ENCODE measurements around the gene MAST4. TPM values are rescaled to one million over a fixed set of nuclear protein-coding genes. Genes with fewer than 3 reads are reported as not detected.

Gene MAST4
- total and polyA plus RNA-seq, 2 of the 8 experiments (the other 6 are each of a cell fraction or from before 2014, with no cell fraction given) = 1.5 to 2.6 TPM

- no peak for TF ChIP-seq CHD7 (IDR thresholded peaks at IDR 0.05; ENCODE audit: insufficient replicate concordance, low read length)
- TF ChIP-seq TCF12 (IDR thresholded peaks at IDR 0.05; ENCODE audit: low read depth, low read length) = no peak
- no peak for TF ChIP-seq NANOG (IDR thresholded peaks at IDR 0.05; ENCODE audit: insufficient read depth, low read depth, low read length, poor library complexity, severe bottlenecking)
- no peak for TF ChIP-seq ATF2 (IDR thresholded peaks at IDR 0.05; ENCODE audit: low read length)
- TF ChIP-seq RAD21 (IDR thresholded peaks at IDR 0.05 in 1 of 2, conservative IDR thresholded peaks at IDR 0.05 in 1 of 2; ENCODE audit: low read depth in 2 of 2, low read length in 2 of 2) = no peak
- no peak for TF ChIP-seq BACH1 (IDR thresholded peaks at IDR 0.05; ENCODE audit: low read length)
- no peak for TF ChIP-seq TAF7 (optimal IDR thresholded peaks at IDR 0.05; ENCODE audit: borderline replicate concordance, low read depth, low read length)
- TF ChIP-seq MAFK (IDR thresholded peaks at IDR 0.05; ENCODE audit: low read depth, low read length) = no peak
- no peak for TF ChIP-seq HDAC2 (IDR thresholded peaks at IDR 0.05; ENCODE audit: borderline replicate concordance in 1 of 2, low read depth in 2 of 2, low read length in 2 of 2)
These were observed 615.7 kb downstream of the MAST4 start (continued) for GRCh38 chr5:67211926-67212325.

Data from H1 (cell line).